ENCODE data around the gene FGF14. TPM values are rescaled to one million over a fixed set of nuclear protein-coding genes. Genes with fewer than 3 reads are reported as not detected.

Gene FGF14
- total RNA-seq, 1 donor, result under 0.01 TPM

DNA sequence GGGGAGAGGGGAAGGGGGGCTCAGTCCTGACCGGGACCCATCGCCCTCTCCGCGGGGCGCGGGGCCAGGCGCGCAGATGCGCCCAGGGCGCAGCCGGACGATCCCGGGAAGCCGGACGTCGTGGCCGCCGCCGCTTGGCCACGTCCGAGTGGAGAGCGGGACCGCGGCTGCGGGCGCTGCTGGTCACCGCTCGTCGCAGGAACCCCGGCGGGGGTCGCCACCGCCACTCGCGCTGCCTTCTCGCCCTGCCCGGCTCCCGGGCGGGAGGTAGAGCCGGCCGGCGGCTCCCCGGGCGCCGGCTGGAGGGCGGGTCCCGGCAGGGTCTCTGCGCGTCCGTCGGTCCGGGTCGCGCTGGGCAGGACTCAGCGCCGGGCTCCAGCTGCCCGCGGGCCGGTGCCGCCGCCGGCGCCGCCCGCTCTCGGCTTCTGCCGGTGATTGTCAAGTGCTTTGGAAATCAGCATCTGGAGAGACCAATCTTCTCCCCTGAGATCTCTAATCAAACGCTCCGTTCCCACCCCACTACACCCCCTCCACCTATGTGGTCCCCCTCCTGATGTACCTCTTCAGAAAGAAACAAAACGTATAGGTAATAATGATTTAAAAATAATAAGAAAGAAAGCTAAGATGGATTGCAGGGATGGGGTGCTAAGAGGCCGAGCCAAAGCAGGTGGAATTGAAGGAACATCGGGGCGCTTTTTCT is 484.9 kb downstream of the FGF14 start:
- no peaks in the 10 kb centered on the region for H3K4me1 ChIP-seq (ENCODE audit: insufficient read depth, low read length)
- no peaks in the 10 kb centered on the region for H3K9me3 ChIP-seq (ENCODE audit: low read depth, low read length)
- peaks cover 69% of the 10 kb centered on the region for H3K27me3 ChIP-seq (ENCODE audit: insufficient read depth, low read length)
- no peak overlapping the region for H3K4me3 ChIP-seq (ENCODE audit: low read length)

DNA sequence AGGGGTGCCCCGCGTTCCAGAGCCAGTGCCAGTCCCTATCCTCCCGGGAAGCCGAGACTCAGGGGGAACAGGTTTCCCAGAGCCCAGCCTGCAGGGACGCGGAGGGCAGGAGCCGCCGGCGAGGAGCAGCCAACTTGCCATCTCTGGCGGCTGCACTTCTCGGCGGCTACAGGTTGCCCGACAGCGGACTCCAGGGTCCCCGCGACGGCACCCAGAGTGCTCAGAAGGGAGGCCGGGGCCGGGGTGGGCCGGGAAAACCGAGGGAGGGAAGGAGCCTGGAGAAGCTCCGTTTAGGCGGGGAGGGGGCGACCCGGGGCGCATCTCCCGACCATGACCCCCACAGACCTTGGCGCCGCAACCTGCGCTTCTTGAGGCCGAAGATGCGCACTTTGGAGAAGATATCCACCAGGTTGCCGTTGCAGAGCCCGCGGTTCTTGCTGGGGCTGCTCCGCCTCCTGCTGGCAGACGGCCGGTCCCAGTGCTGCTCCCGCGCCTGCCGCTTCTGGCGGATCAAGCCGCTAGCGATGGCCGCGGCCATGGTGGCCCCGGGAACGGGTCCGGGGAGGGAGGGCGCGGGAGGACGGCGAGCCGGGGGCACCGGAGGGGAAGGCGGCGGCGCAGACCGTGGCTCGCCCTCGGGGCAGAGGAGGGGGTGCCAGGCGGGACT is 485.6 kb downstream of the FGF14 start:
- no peaks in the 10 kb centered on the region for H3K9me3 ChIP-seq (ENCODE audit: low read depth, low read length)
- H3K4me3 ChIP-seq (ENCODE audit: low read length), result no peak overlapping the region
- H3K27me3 ChIP-seq (ENCODE audit: insufficient read depth, low read length), result peaks cover 69% of the 10 kb centered on the region
- H3K4me1 ChIP-seq (ENCODE audit: insufficient read depth, low read length), result no peaks in the 10 kb centered on the region

DNA sequence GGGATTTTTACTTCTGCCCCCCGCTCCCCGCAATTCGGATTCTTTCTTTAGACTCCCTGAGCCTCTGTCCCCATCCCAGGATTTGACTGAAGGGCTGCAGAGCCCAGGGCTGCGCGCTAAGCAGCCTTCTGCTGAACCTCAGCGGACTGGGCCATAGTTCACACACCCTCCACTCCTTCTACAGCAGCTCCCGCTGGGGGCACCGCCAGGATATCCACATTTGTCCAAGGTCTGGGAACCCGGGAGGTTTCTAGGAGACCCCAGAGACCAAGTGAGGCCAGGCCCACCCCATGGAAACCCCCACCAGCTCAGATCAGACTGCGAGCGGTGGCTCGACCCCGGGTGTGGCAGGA is 486.1 kb downstream of the FGF14 start:
- Histone ChIP-seq H3K9me3 (ENCODE audit: low read depth, low read length) (no peaks in the 10 kb centered on the region), H3K4me3 (ENCODE audit: low read length) (no peak overlapping the region), H3K4me1 (ENCODE audit: insufficient read depth, low read length) (no peaks in the 10 kb centered on the region), H3K27me3 (ENCODE audit: insufficient read depth, low read length) (peaks cover 64% of the 10 kb centered on the region)

DNA sequence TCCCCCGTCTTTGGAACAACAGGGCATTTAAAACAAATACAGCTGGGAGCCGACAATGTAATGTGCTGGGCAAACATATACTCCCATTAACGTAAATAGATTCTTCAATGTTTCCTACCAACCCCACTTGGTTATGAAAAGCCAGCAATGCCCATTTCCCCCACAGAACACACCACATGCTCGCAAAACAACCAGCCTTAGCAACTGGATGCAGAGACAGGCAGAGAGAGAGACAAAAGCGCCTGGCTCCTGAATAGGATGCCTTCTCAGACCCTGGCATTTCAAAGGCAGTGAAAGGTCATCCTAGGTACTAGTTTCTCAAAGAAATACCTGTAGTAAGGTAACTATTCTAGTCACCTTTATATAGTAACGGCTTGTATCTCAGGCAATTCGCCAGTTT is 486.5 kb downstream of the FGF14 start:
- H3K4me3 ChIP-seq (ENCODE audit: low read length), result no peak overlapping the region
- peaks cover 60% of the 10 kb centered on the region for H3K27me3 ChIP-seq (ENCODE audit: insufficient read depth, low read length)
- no peaks in the 10 kb centered on the region for H3K9me3 ChIP-seq (ENCODE audit: low read depth, low read length)
- no peaks in the 10 kb centered on the region for H3K4me1 ChIP-seq (ENCODE audit: insufficient read depth, low read length)

DNA sequence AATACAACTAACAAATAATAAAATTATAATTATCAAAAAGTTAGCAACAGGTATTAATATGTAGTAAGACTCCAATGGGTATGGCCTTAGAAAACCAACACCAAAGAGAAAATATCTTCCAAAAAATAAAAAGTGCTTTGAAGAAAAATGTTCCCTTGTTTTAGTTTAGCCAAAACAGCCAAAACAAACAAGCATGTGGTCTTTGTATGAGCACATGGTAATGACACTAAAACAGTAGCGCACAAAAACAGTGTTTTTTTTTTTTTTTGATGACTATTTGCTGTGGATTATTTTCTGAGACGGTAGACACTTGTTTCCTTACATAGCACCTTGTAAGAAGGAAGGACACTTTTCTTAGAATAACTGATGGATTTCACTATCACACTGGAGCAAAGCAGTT is 490.1 kb downstream of the FGF14 start:
- Histone ChIP-seq H3K27me3 (ENCODE audit: insufficient read depth, low read length) (peaks cover 28% of the 10 kb centered on the region), H3K9me3 (ENCODE audit: low read depth, low read length) (no peaks in the 10 kb centered on the region), H3K4me1 (ENCODE audit: insufficient read depth, low read length) (no peaks in the 10 kb centered on the region), H3K4me3 (ENCODE audit: low read length) (no peak overlapping the region)

DNA sequence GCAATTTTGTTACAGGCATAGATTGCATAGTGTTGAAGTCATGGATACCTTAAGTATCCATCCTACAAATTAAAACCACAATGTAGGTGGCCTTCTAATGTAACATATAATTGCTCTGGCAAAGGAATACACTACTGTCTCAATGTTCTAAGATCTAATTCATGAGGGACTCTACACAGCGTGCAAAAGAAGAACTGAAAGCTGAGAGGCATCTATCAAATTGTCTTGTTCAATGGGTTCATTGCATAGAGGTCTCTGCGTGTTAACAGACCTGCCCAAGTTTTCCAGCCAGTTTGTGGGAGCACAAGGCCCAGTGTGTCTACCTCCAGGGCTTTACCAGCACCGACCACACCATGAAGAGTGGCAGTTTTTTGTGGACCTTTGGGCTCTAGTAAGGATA is 498.0 kb downstream of the FGF14 start:
- Histone ChIP-seq H3K9me3 (ENCODE audit: low read depth, low read length) (no peaks in the 10 kb centered on the region), H3K4me1 (ENCODE audit: insufficient read depth, low read length) (no peaks in the 10 kb centered on the region), H3K4me3 (ENCODE audit: low read length) (no peak overlapping the region), H3K27me3 (ENCODE audit: insufficient read depth, low read length) (no peaks in the 10 kb centered on the region)

DNA sequence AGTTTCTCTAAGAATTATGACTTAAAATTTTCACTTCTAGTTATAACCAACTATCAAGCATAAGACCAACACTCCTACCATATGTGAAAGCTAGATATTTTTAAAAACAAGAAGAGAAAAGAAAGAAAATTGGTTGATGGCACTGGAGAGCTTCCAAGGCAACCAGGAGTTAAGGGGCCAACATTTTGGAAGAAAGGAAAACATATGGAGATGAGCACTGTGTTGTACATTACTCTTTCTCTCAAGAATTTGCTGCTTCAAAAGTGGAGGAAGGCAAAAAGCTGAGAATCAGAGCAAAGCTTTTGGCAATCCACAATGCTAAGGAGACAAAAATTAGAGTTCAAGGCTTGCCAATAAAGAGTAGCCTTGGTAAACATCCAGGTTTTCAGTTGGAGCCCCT is 503.2 kb downstream of the FGF14 start:
- Histone ChIP-seq H3K27me3 (ENCODE audit: insufficient read depth, low read length) (no peaks in the 10 kb centered on the region), H3K9me3 (ENCODE audit: low read depth, low read length) (no peaks in the 10 kb centered on the region), H3K4me1 (ENCODE audit: insufficient read depth, low read length) (no peaks in the 10 kb centered on the region), H3K4me3 (ENCODE audit: low read length) (no peak overlapping the region)

DNA sequence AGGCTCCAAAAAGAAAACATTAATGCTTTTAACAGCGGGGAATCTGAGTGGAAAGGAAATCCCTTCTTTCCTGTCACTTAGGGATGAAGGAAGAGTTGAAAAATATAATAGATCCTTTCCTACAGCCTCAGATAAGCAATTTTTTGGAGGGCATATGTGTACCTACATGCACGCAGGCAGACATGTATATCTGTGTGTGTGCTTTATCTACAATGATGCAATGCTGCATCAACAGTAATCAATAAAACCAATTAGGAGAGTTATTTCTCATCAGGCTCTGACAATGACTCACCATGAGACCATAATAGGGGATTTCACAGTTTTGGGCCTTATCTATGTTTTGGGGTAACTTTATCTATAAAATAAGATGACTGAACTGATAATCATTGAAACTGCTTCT is 505.3 kb downstream of the FGF14 start:
- Histone ChIP-seq H3K9me3 (ENCODE audit: low read depth, low read length) (no peaks in the 10 kb centered on the region), H3K4me3 (ENCODE audit: low read length) (no peak overlapping the region), H3K27me3 (ENCODE audit: insufficient read depth, low read length) (no peaks in the 10 kb centered on the region), H3K4me1 (ENCODE audit: insufficient read depth, low read length) (no peaks in the 10 kb centered on the region)

DNA sequence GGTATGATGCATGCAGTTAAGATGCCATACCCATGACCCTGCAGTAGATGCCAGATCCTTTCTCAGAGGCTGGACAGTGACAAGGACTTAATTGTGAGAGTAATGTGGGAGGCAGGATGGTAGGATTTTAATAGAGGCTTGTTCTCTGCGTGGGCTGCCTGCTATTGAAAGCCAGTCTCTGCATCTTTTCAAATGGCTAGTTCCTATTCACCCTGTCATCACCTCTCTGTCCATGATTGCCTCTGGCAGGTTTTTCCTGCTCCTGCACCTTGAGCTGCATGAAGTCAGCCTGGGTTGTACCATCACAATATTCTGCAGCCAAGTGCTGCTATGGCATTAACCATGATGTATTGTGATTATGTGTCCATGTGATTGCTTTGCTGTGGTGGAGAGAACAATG is 508.8 kb downstream of the FGF14 start:
- Histone ChIP-seq H3K9me3 (ENCODE audit: low read depth, low read length) (no peaks in the 10 kb centered on the region), H3K27me3 (ENCODE audit: insufficient read depth, low read length) (no peaks in the 10 kb centered on the region), H3K4me1 (ENCODE audit: insufficient read depth, low read length) (no peaks in the 10 kb centered on the region), H3K4me3 (ENCODE audit: low read length) (no peak overlapping the region)

DNA sequence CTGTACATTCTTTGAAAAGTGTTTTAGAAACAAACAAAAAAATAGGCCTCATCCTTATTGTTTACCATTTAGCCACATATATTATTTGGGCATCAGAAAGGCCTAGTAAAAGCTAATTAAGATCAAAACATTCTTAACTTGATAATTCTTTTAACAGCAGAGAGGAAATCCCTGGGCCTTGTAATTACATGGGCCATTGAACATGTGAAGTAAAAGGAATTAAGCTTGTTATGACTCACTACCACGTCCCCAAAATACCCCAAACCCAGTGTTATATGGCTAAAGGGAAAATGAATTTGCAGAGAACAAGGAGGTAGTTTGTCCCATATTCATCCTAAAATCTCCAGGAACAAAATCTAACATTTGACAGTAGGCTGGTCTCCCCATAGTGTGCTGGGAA is 509.6 kb downstream of the FGF14 start:
- Histone ChIP-seq H3K27me3 (ENCODE audit: insufficient read depth, low read length) (no peaks in the 10 kb centered on the region), H3K4me1 (ENCODE audit: insufficient read depth, low read length) (no peaks in the 10 kb centered on the region), H3K4me3 (ENCODE audit: low read length) (no peak overlapping the region), H3K9me3 (ENCODE audit: low read depth, low read length) (no peaks in the 10 kb centered on the region)

DNA sequence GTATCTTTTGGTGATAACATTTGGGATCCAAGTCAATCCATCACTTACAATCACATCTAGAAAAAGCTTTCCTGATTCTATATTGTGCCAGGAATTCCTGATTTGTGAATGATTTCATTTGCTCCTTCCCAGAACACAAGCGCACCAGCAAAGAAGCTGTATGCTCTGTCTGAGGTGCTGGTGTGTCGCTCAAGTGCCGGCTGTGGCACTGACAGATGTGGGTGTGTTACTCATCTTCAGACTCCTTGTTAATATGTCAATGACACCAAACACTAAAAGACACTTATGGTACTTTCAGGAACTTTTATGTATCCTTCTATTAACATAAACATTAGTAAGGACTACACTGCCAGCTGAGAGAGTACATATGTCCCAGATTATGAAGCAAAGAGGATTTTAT is 520.3 kb downstream of the FGF14 start:
- H3K27me3 ChIP-seq (ENCODE audit: insufficient read depth, low read length), result no peaks in the 10 kb centered on the region
- no peaks in the 10 kb centered on the region for H3K4me1 ChIP-seq (ENCODE audit: insufficient read depth, low read length)
- H3K4me3 ChIP-seq (ENCODE audit: low read length), result no peak overlapping the region
- no peaks in the 10 kb centered on the region for H3K9me3 ChIP-seq (ENCODE audit: low read depth, low read length)

DNA sequence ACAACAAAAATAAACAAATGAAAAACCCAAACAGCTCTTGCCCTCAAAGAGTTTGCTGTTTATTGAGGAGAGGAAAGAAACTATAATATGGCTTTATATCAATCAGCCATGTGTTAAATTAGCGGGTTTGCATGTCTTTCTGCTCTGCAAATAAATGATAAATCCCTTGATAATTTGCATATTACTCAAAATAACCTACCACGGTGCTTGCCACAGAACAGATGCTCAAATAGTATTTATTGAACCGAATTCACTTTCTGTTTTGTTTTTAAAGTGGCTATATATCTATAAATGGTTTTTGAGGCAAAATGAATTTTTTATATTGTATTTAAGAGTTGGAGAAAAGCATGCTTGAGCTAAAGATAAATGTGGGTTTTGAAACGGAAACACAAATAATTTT is 521.3 kb downstream of the FGF14 start:
- Histone ChIP-seq H3K4me1 (ENCODE audit: insufficient read depth, low read length) (no peaks in the 10 kb centered on the region), H3K9me3 (ENCODE audit: low read depth, low read length) (no peaks in the 10 kb centered on the region), H3K27me3 (ENCODE audit: insufficient read depth, low read length) (no peaks in the 10 kb centered on the region)

DNA sequence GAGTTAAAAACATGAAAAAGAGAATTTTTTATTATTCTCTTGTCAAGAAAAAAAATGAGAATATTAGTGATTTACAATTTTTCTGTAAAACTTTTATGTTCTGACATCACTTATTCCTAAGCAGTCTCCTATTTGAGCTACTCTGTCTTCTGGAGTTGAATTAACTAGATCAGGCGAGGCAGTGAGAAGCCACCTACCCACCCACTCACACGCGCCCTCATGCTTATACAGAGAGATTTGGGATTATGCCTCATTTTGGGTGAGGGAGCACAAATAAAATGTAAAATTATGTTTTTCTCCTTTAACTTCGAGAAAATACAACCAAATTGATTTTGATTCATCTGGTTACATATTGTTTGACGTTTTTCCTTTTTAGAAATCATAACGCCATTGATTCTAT is 524.9 kb downstream of the FGF14 start:
- Histone ChIP-seq H3K9me3 (ENCODE audit: low read depth, low read length) (no peaks in the 10 kb centered on the region), H3K4me1 (ENCODE audit: insufficient read depth, low read length) (no peaks in the 10 kb centered on the region), H3K27me3 (ENCODE audit: insufficient read depth, low read length) (no peaks in the 10 kb centered on the region), H3K4me3 (ENCODE audit: low read length) (no peak overlapping the region)

More for the DNA sequence above, 521.3 kb downstream of the FGF14 start:
- no peak overlapping the region for H3K4me3 ChIP-seq (ENCODE audit: low read length)

DNA sequence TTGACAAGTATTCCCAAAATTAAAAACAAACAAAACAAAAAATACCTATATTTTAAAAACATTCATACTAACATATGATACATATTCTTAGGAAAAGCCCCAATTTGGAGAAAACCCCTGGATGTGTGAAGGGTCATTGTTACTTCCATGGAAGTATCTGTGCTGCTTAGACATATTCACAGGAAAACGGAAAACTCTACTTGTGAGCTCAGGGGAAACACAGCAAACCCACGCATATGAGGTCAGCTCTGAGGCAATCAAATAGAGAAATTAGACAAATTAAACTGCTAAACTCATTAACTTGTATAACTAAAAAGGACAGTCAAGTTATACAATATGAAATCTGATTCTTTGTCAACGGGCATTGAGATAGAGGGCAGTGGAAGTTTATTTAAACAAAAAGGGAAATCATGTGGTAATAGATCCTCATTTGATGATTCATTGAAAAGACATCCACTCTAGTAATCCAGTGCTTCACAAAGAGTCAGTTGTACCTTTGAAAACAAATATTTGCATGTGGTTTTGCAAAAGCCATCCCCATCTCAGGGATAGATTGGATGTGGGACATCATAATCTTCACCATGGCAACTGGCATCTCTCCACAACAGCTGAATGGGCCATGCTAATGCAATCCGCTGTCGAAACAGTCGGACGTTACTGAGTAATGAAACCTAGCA is 526.0 kb downstream of the FGF14 start:
- Histone ChIP-seq H3K27me3 (ENCODE audit: insufficient read depth, low read length) (no peaks in the 10 kb centered on the region), H3K4me1 (ENCODE audit: insufficient read depth, low read length) (no peaks in the 10 kb centered on the region), H3K4me3 (ENCODE audit: low read length) (no peak overlapping the region), H3K9me3 (ENCODE audit: low read depth, low read length) (no peaks in the 10 kb centered on the region)

DNA sequence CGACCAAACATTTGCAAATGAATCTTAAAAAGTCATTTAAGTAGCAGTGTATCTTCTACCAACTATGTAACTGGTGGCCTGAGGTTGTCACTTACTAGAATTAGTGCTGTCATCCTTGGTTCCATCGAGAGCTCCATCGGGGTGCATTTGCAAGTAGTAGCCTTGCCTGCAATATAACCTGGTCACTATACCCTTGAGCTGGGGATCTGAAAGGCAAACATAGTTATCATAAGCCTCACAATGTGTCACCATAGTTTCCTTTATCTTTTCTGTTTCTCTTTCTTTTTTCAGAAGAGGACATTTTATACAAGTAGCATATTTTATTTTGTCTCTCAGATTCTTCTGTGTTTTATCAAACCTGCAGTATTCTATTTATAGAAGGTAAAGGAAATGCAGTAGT is 526.8 kb downstream of the FGF14 start:
- Histone ChIP-seq H3K9me3 (ENCODE audit: low read depth, low read length) (no peaks in the 10 kb centered on the region), H3K4me3 (ENCODE audit: low read length) (no peak overlapping the region), H3K27me3 (ENCODE audit: insufficient read depth, low read length) (no peaks in the 10 kb centered on the region), H3K4me1 (ENCODE audit: insufficient read depth, low read length) (no peaks in the 10 kb centered on the region)

DNA sequence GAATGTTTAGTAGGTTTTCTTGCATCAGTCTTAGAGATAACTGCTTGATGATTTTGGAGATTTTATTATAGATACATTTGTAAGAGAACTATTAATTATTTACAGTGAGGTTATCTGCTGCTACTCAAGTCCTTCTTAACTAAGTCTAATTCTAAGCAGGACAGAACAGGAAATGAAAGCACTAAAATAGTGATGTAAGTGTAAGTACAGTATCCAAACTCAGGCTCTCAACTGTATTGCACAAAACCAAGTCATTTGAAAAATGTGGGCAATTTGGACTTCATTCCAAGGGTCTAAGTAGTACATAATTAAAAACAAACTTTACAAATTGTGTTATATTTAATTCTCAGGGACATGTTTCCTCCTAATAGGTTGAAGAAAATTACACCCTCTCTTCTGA is 532.3 kb downstream of the FGF14 start:
- H3K9me3 ChIP-seq (ENCODE audit: low read depth, low read length), result no peaks in the 10 kb centered on the region
- H3K27me3 ChIP-seq (ENCODE audit: insufficient read depth, low read length), result no peaks in the 10 kb centered on the region
- no peaks in the 10 kb centered on the region for H3K4me1 ChIP-seq (ENCODE audit: insufficient read depth, low read length)
- no peak overlapping the region for H3K4me3 ChIP-seq (ENCODE audit: low read length)

Data from mononuclear cell (primary cell).